ENCODE measurements around the gene RBM44.

RBM44 gene

DNA sequence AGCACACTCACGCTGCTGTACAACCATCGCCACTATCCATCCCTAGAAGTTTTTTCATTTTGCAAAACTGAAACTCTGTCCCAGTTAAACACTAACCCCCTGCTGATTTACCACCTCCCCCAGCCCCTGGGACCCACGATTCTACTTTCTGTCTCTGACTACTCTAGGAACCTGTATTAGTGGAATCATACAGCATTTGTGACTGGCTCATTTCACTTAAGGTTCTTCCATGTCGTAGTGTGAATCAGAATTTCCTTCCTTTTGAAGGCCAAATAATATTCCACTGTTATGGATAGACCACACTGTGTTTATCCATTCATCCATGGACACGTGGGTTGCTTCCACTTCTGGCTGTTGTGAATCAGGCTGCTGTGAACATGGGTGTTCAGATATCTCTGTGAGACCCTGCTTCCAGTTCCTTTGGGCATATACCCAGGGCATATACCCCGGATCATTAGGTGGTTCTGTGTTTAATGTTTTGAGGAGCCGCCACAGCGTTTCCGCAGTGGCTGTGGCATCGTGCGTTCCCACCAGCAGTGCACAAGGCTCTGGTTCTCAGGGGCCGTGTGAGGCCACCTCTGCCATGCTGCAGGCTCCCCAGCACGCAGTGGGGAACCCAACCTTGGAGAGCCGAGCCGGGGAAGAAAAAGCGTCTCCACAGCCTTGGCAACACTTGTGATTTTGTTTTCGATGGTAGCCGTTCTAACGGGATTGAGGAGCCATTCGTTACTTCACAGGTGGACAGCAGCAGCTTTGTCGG lies 70.9 kb downstream of the RBM44 start:
- no peak for FAIRE-seq
- DNase-seq (ENCODE audit: extremely low spot score, insufficient read length, low read depth): no peak

DNA sequence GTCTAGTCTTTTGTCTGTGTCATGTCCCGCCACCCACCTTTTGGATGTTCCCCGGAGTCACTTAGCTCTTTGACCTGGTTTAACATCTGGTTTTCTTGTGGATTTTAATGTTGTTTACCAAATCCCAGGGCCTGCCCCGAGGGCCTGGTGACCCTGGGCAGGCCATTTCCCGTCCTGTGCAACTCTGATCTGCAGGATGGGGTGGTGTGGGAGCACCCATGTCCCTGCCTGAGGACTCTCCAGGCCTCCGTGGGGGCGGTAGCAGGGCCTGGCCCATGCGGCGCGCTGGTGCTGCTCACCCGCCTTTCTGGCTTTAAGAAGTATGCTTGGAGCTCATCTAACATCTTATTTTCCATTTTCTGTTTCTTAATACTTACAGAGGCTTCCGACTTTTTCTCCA lies 71.5 kb downstream of the RBM44 start:
- DNase-seq (ENCODE audit: extremely low spot score, insufficient read length, low read depth) (no peak), FAIRE-seq (no peak)

DNA sequence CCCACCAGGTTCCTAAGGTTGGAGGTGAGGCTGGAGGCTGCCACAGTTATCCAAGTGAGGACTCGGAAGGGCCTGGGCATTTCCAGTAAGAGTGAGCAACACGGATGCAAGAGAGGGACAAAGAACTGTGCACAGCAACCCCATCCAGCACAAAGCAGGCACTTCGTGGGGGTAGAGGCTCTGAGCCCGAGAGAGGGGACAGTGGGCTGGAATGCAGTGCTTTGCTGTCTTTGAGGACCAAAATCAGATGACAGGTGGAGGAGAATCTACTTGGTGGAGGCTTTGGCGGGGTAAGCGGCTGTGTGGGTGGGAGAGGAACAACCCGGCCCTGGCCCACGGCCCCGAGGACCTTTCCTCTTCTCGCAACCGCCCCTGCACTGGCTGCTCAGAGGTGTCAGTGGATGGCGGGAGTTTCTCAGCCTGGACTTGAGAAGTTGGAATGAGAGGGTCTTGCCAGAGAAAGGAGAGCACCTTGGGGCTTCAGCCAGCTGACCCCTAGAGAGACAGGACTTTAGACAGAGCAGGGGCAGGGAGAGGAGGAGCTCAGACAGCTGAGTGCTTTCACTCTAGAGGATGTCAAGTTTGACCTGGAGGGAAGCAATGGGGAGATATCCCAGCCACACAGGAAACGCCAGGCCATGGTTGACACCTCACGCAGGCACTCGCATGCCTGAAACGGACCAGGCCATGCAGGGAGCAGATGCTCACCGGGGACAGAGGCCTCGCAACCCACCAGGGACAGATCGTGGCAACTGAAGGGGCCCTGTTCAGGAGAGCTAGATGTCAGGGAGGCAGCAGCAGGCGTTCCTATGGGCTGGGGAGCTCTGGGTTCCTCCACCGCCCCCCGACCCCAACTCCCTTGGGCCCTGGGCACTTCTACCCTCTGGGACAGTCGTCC lies 72.4 kb downstream of the RBM44 start:
- no peak for FAIRE-seq

DNA sequence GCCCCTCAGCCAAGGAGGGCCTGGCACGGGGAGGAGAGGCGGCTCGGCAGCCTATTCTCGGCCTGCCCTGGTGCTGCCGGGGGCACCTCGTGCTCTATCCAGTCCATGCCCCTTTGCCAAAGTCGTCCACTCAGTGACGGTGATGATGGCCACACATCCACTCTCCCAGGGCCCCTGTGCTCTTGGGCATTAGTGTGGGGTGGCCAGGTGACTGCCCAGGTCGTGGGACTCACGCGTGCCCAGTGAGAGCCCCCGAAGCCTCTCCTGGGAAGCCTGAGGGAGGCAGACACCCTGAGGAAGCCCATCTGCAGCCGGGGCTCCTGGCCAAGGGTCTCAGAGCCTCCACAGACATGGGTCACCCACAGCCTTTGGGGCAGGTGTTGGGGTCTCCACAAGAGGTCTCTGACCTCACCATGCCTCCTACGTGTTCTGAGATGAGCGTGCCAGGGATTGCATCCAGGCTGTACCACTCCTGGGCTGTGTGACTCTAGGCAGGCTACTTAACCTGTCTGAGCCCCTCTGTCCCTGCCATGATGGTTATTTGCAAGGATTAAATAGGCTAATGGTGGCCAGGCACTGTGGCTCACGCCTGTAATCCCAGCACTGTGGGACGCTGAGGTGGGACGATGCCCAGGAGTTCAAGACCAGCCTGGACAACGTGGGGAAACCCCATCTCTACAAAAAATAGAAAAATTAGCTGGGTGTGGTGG lies 73.8 kb downstream of the RBM44 start:
- FAIRE-seq (no peak), DNase-seq (ENCODE audit: extremely low spot score, insufficient read length, low read depth) (no peak)

More for the DNA sequence above, 72.4 kb downstream of the RBM44 start:
- no peak for DNase-seq (ENCODE audit: extremely low spot score, insufficient read length, low read depth)

DNA sequence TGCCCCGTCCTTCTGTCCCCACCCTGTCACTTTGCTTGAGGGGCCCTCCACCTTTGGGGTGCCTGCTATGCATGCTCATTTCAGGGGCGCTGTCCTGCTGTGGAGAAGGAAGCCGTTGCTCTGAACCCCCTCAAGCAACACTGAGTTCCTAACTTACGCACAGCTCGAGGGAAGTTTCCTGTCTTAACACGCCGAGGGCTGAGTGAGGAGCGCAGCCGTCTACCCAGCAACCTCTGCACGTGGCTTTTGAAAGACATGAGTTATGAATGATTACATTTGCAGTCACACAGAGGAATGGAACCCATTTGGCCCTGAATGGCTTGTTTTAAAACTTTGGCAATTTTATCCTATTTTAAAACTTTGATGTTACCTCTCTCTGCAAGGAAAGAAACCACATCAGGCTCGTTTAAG lies 74.8 kb downstream of the RBM44 start:
- DNase-seq (ENCODE audit: extremely low spot score, insufficient read length, low read depth): no peak

DNA sequence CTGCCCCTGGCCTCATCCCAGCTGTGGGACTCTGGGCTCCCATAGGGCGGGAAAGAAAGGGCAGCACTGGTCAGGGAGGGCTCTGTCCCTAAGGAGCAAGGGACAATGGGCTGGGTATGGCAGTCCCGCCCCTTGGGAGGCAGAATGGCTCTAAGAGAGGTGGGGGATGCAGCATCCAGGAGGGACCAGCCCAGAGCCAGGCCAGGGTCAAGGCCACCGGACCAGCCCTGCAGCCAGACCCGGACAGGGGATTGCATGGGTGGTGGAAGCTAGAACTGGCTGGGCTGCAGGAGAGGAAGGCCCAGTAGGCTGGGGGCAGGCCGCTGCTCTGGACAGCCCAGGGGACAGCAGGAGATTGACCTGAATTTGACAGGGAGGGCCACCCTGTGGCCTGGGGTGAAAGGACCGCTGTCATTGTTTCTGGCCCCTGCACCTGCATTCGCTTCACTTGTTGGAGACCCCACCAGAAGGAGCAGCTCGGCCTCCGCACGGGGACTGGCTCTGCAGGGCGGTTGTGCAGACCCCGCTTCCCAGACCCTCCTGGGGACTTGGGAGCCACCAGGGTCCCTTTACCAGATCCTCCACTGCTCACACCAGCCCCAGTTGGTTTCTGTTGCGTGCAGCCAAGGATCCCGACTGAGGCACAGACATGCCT lies 75.4 kb downstream of the RBM44 start:
- FAIRE-seq: no peak
- no peak for DNase-seq (ENCODE audit: extremely low spot score, insufficient read length, low read depth)

More for the DNA sequence above, 74.8 kb downstream of the RBM44 start:
- FAIRE-seq: no peak

DNA sequence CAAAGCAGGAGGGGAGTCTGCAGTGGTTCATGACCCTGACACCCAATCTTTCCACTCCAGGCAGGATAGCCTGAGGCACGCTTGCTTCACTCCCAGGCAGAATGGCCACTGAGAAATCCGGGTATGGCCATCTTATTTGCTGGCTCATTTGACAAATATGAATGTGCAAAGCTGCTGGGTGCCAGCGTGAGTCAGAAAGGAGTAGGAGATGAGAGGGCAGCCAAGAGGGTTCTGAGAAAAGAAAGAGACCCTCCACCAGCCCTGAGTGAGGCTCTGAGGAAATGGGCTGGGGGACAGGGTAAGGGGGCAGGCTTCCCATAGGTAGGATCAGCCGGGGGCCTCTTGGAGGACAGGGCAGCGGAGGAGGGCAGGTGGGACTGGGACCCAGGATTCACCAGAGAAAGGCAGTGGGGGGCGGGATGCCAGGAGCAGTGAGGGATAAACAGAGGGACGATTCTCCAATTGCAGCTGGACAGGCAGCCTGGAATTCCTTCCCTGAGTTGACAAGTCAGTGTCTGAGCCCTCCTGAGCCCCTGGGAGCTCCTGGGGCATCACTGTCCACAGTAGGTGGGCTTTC lies 76.1 kb downstream of the RBM44 start:
- no peak for FAIRE-seq
- DNase-seq (ENCODE audit: extremely low spot score, insufficient read length, low read depth): no peak

DNA sequence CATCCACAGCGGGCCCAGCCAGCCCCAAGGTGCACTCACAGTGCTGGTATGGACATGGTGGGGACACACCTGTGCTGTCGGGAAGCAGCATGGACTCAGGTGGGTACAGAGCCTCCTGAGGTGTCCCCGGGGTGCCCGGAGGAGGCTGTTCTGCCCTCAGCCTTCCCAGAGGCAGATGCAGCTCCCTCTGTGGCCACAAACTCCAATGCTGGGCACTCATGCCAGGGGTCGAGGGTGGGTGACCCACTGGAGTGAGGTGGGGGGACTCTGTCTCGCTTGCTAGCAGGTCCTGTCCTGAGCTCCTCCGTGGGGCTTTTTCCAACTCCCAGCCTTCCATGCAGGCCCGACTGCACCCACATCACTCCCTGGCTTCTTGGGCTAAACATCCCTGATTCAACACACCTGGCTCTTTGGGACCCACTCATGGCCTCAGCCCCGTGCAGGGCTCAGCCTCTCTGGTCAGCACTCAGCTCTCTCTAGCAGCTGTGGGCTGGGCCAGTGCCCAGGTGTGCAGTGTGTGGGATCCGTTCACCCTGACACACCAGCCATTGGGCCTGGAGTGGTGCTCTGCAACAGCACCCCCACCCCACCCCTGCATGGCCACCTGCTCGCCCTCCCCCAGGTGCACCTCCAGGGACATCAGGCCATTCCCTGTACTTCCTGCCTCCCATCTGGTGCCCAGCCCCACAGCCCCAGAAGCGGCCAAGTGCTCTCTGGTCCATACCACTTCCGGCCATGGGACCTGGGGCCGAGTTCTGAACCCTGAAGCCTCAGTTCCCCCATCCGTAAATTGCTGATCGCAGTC lies 76.9 kb downstream of the RBM44 start:
- DNase-seq (ENCODE audit: extremely low spot score, insufficient read length, low read depth): no peak
- FAIRE-seq: no peak

DNA sequence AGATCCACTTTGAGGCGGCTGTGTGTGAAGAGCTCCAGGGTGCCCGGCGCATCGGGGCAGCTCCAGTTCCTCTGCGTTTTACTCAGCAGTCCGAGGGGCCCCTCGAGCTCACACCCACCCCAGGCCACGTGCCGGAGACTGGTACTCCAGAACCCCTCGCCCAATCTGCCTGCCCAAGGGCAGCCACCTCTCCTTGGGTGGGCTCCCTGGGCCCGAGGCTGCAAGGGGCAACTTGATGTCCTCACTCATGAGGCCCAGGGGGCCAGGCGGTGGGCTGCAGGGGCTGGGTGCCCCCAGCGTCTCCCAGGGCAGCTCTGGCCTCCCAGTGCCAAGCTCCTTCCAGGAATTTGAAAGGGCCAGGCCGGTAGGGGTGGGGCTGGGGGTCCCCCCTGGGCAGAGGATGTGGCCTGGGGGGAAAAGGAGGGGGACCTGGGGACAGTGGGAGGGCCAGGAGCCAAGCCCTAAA lies 77.5 kb downstream of the RBM44 start:
- FAIRE-seq: no peak

DNA sequence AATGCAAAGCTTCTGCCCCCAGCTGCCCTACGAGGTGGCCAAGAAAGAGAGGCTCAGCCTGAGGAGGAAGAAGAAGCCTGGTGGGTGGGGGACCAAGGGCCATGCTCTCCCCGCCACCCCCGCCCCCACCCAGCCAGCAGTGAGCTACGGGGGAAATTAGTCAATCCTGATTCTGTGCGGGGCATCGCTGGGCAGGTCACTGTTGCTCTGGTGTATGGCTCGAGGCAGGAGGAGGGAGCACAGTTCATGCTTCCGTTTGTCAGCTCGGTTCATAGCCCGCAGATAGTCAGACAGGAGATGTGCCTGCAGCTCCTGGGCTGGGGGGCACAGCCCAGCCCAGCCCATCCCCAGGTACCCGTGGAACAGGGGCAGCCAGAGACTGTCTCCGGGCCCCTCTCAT lies 78.0 kb downstream of the RBM44 start:
- FAIRE-seq (no peak), DNase-seq (ENCODE audit: extremely low spot score, insufficient read length, low read depth) (no peak)

More for the DNA sequence above, 77.5 kb downstream of the RBM44 start:
- DNase-seq (ENCODE audit: extremely low spot score, insufficient read length, low read depth): no peak

DNA sequence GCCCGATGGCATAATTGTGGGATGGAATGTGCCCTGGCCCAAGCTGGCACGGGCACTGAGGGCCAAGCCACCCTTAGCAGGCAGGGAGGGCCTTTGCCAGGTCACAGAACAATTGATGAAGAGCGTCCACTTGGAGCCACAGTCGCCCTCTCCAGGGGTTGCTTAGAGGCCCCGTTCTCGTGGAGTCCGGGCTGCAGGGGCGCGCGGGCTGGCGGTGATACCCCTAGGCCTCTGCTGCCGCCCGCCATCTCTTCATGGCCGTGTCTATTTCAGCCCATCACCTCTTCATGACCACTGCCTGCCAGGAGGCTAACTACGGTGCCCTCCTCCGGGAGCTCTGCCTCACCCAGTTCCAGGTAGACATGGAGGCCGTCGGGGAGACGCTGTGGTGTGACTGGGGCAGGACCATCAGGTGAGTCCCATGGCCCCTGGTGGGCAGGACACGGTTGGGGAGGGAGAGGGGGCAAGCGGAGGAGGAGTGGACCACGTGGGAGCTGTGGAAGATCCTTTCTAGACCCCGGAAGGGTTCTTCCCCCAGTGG lies 78.4 kb downstream of the RBM44 start:
- no peak for FAIRE-seq

DNA sequence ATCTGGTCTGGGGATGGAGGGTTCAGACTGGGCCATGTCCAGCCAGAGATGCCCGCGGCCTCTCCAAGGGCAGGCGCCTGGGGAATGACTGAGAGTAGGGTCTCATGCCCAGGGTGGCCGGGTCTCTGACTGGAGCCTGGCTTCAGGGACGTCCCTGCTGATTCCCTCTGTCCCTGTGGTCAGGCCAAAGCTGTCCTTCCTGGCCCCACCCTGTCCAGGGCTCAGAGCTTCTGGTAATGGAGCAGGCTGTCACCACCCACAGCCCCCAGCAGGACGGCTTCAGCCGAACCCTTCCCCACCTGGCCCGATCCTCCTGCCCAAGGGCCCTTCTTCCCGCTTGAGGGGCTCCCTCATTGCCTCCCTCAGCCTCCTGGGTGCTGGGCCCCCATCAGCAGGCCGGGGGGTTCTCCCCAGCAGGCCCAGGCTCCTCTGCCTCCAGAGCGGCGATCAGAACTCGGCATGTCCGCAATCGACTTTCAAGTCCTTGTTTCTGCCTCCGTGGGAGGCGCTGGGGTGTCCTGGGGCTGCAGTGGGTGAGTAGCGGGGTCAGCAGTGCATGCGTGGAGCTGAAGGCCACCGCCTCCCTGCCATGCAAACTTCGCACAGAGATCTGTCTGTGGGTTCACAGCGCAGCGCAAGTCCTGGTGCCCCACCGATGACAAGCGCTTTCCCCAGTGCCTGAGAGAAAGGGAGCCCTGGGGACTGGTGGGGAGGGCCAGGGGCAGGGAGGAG lies 79.2 kb downstream of the RBM44 start:
- FAIRE-seq: no peak
- DNase-seq (ENCODE audit: extremely low spot score, insufficient read length, low read depth): no peak

More for the DNA sequence above, 78.4 kb downstream of the RBM44 start:
- DNase-seq (ENCODE audit: extremely low spot score, insufficient read length, low read depth): no peak

DNA sequence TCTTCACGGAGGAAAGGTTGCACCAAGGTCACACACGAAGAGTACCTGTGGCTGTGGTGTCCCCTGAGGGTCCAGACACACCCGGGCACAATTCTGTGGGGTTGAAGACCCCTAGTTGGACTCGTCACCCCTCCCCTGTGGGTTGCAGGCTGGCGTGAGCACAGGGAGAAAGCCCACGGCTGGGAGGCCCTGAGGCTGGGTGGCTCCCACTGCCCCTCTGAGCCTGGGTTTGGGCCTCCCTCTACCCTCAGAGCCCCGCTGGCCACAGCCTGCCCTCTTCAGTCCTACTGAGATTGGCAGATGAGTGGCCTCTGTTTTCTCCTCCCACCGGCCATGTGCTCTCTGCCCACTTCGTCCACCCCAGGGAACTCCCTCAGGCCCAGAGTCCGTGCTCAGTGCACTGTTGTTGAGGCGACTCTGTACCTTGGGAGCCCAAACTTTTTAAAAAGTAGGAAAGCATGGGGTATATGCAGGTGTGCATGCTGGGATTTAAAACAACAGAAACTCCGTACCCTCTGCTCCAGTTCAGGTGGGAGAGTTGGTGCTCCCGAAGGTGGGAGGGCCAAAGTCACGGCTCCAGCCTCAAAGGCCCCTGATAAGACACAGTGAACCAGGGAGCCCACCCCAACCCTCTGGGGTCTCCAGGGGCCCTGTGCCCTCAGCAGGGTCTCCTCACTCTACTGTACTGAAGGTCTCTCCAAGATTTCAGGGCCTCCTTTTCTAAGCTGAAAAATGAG lies 79.9 kb downstream of the RBM44 start:
- DNase-seq (ENCODE audit: extremely low spot score, insufficient read length, low read depth): no peak
- no peak for FAIRE-seq

DNA sequence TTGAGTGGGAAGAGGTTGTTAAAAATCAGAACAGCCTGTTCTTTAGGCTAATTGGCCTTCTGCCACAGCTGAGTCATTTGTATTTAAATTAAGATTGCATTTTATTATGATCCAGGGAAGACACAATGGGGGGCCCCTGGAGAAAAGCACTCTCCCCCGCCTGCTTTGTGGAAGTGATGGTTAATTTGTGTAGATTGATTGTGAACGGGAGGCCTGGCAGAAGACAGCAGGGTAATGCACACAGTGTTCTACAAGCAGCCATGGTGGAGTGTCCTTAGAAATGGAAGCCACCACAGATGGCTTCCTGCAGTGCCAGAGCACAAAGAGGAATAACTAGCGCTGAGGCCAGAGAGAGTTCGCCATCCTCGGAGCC lies 80.5 kb downstream of the RBM44 start:
- DNase-seq (ENCODE audit: extremely low spot score, insufficient read length, low read depth): no peak
- FAIRE-seq: no peak

DNA sequence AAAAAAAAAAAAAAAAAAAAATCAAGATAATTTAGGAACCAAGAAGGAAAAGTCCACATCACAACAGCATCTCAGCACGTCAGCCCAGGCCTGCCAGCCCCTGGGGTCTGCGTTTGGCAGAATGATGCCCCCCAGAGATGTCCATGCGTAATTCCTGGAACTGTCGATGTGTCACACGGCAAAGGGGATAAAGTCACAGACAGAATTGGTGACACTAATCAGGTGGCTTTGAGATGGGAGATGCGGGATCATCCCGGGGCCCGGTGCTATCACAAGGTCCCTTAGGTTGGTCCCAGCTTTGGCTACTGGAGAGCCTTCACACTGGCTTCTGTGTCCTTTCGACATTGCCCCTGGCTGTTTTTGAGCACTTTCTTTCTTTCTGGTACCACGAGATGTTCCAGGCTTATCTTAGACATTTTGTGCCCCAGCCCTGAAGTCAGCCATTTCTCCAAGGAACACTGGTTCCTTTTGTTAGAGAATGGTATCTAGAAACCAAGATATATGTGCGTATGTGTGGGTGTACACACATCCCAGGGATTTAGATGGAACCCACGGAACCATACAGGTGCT lies 81.5 kb downstream of the RBM44 start:
- FAIRE-seq (no peak), DNase-seq (ENCODE audit: extremely low spot score, insufficient read length, low read depth) (no peak)

DNA sequence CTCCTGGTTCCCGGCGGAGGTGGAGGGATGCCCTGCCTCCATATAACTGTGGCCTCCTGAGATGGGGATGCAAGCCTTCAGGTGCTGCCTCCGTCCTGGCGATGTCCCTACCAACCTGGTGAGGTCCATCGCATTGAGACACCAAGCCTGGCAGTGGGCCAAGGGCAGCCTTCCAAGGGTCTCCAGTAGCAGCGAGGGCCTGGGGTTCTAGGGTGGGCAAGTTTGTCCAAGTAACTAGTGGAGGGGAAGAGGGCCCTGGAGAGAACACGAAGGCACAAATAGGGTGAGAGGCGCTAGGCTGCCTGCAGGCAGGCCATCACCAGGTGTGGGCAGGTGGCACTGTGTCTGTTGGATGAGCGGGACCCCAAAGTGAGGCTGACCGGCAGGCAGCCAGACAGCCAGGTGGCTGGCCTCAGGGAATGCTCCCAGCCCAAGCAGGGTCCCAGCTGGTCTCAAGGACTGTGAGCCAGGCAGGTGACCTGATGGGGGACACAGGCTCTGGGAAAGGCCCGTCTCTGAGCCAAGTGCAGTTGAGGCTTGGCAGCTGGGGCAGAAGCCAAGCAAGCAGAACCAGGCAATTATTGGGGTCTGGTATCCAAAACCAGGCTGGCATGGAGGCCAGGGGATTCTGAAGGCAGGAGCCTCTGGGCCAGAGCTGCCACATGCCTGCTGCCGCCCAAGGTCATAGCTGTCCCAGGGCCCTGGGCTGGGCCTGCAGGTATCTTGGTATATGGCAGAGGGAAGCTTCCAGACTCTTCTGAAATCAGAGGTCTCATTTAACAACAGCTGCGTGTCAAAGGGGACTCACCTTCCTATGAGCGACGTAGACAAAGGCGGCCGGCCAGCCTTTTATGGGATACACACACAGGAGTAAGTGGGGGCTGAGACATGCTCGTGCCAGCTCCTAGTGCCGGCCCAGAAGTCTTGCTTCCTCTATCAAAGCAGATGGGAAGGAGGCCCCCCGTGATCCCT lies 84.2 kb downstream of the RBM44 start:
- DNase-seq (ENCODE audit: extremely low spot score, insufficient read length, low read depth): no peak
- no peak for FAIRE-seq

All from GM18507 (cell line).